HG03064 (cell line): ENCODE results near the gene TPK1.
"Not testable (repeated sequence)": the region's sequence is repeated elsewhere in the genome, so short reads cannot be mapped to it uniquely, and the experiment has no call there.

Experiments used
- ATAC-seq: cut with Tn5 transposase; IDR thresholded peaks from one replicate; pipeline ENCODE4 v1.9.1; 2021; ENCODE audit warnings: low read depth; ENCODE audit not compliant: unreplicated experiment

TPK1 gene

GRCh38 chr7:144437370-144438191, 398.3 kb downstream of the TPK1 start:
- ATAC-seq = peak; percentile 55

GRCh38 chr7:144436500-144436899, 399.4 kb downstream of the TPK1 start:
- no peak for ATAC-seq

GRCh38 chr7:144428431-144428830, 407.4 kb downstream of the TPK1 start:
- no peak for ATAC-seq

GRCh38 chr7:144427539-144427938, 408.3 kb downstream of the TPK1 start:
- not testable (repeated sequence) for ATAC-seq

GRCh38 chr7:144418931-144419330, 416.9 kb downstream of the TPK1 start:
- ATAC-seq = not testable (repeated sequence)

- no peak for ATAC-seq
Observed at GRCh38 chr7:144416341-144416740, 419.5 kb downstream of the TPK1 start.

GRCh38 chr7:144415858-144416257, 420.0 kb downstream of the TPK1 start:
- ATAC-seq = no peak

- no peak for ATAC-seq
Observed at GRCh38 chr7:144414815-144415214, 421.0 kb downstream of the TPK1 start.

- no peak for ATAC-seq
Observed at GRCh38 chr7:144410441-144410840, 425.4 kb downstream of the TPK1 start.

GRCh38 chr7:144408121-144408520, 427.7 kb downstream of the TPK1 start:
- ATAC-seq = no peak

GRCh38 chr7:144407266-144407931, 428.5 kb downstream of the TPK1 start:
- ATAC-seq = no peak

- no peak for ATAC-seq
Observed at GRCh38 chr7:144404946-144405345, 430.9 kb downstream of the TPK1 start.

- no peak for ATAC-seq
Observed at GRCh38 chr7:144403649-144404061, 432.2 kb downstream of the TPK1 start, which contains the start of gene NOBOX. Gene NOBOX, minus strand, starts transcription at chr7:144403693.

GRCh38 chr7:144403102-144403501, 432.8 kb downstream of the TPK1 start:
- no peak for ATAC-seq
